Measurements from ENCODE around the gene EMILIN3.

The EMILIN3 gene

GRCh38 chr20:41360831-41361756, 5.5 kb downstream of the EMILIN3 start:
- DNase-seq (ENCODE audit: extremely low read depth, low read depth): no peak
- TF ChIP-seq CTCF (IDR thresholded peaks at IDR 0.05; ENCODE audit: low read depth, low read length, missing control alignments): no peak

GRCh38 chr20:41359541-41360011, 7.0 kb downstream of the EMILIN3 start:
- H3K4me3 ChIP-seq (replicated peaks; ENCODE audit: low read depth, low read length): no peak overlapping the region
- TF ChIP-seq CTCF (IDR thresholded peaks at IDR 0.05; ENCODE audit: low read depth, low read length, missing control alignments): no peak
- DNase-seq (ENCODE audit: extremely low read depth, low read depth): no peak

More at GRCh38 chr20:41360831-41361756, 5.5 kb downstream of the EMILIN3 start:
- no peak overlapping the region for H3K4me3 ChIP-seq (replicated peaks; ENCODE audit: low read depth, low read length)

GRCh38 chr20:41358717-41359116, 7.9 kb downstream of the EMILIN3 start:
- DNase-seq (ENCODE audit: extremely low read depth, low read depth): no peak
- TF ChIP-seq CTCF (IDR thresholded peaks at IDR 0.05; ENCODE audit: low read depth, low read length, missing control alignments): no peak

GRCh38 chr20:41358230-41358629, 8.4 kb downstream of the EMILIN3 start:
- no peak for TF ChIP-seq CTCF (IDR thresholded peaks at IDR 0.05; ENCODE audit: low read depth, low read length, missing control alignments)
- no peak for DNase-seq (ENCODE audit: extremely low read depth, low read depth)

More at GRCh38 chr20:41358717-41359116, 7.9 kb downstream of the EMILIN3 start:
- H3K4me3 ChIP-seq (replicated peaks; ENCODE audit: low read depth, low read length): no peak overlapping the region

GRCh38 chr20:41357424-41358163, 9.0 kb downstream of the EMILIN3 start:
- H3K4me3 ChIP-seq (replicated peaks; ENCODE audit: low read depth, low read length): no peak overlapping the region
- TF ChIP-seq CTCF (IDR thresholded peaks at IDR 0.05; ENCODE audit: low read depth, low read length, missing control alignments): peak; percentile 7
- DNase-seq (ENCODE audit: extremely low read depth, low read depth): no peak

More at GRCh38 chr20:41358230-41358629, 8.4 kb downstream of the EMILIN3 start:
- H3K4me3 ChIP-seq (replicated peaks; ENCODE audit: low read depth, low read length): no peak overlapping the region

GRCh38 chr20:41356951-41357350, 9.7 kb downstream of the EMILIN3 start:
- H3K4me3 ChIP-seq (replicated peaks; ENCODE audit: low read depth, low read length): no peak overlapping the region
- TF ChIP-seq CTCF (IDR thresholded peaks at IDR 0.05; ENCODE audit: low read depth, low read length, missing control alignments): no peak
- DNase-seq (ENCODE audit: extremely low read depth, low read depth): no peak

Measured in HFF-Myc (cell line).